Endodermal cell (in vitro differentiated cells): ENCODE measurements around the gene NSG1. TPM values are rescaled to one million over a fixed set of nuclear protein-coding genes. Genes with fewer than 3 reads are reported as not detected.

Experiments used
- DNase-seq: peaks from one replicate; pipeline ENCODE4 v3.0.0-alpha.2; 2017
- H3K27ac ChIP-seq: 2 replicates; pipeline ENCODE4 v1.5.1; 2013; ENCODE audit warnings: mild to moderate bottlenecking, low read depth, low read length, moderate library complexity
- H3K27me3 ChIP-seq: 2 replicates; pipeline ENCODE4 v1.6.1; 2013; ENCODE audit warnings: mild to moderate bottlenecking, low read length, moderate library complexity; ENCODE audit not compliant: insufficient read depth, control insufficient read depth, poor library complexity, severe bottlenecking
- H3K36me3 ChIP-seq: 2 replicates; pipeline ENCODE4 v1.7.0; 2013; ENCODE audit warnings: mild to moderate bottlenecking, low read length, moderate library complexity; ENCODE audit not compliant: control insufficient read depth, insufficient read depth
- H3K4me1 ChIP-seq: one replicate; pipeline ENCODE4 v1.7.0; 2013; ENCODE audit warnings: low read length; ENCODE audit not compliant: control insufficient read depth, insufficient read depth
- H3K4me3 ChIP-seq: 2 replicates; pipeline ENCODE4 v1.5.1; 2013; ENCODE audit warnings: mild to moderate bottlenecking, low read length, moderate library complexity
- H3K9ac ChIP-seq: 2 replicates; pipeline ENCODE4 v1.6.1; 2013; ENCODE audit warnings: mild to moderate bottlenecking, low read length, moderate library complexity; ENCODE audit not compliant: poor library complexity, severe bottlenecking; ENCODE audit errors: extremely low read depth
- H3K9me3 ChIP-seq: 2 replicates; pipeline ENCODE4 v1.6.1; 2013; ENCODE audit warnings: mild to moderate bottlenecking, low read length, moderate library complexity; ENCODE audit not compliant: control insufficient read depth
- H3K27ac Mint-ChIP-seq: 2 replicates; pipeline ENCODE4 v1.8.0; 2020; ENCODE audit warnings: mixed read lengths
- H3K27me3 Mint-ChIP-seq: 2 replicates; pipeline ENCODE4 v1.8.0; 2021; ENCODE audit warnings: mild to moderate bottlenecking, mixed read lengths; ENCODE audit not compliant: insufficient read depth
- H3K36me3 Mint-ChIP-seq: 2 replicates; pipeline ENCODE4 v1.8.0; 2020; ENCODE audit warnings: low read depth, mixed read lengths
- H3K4me1 Mint-ChIP-seq: 2 replicates; pipeline ENCODE4 v1.8.0; 2020; ENCODE audit warnings: mixed read lengths
- H3K4me3 Mint-ChIP-seq: 2 replicates; pipeline ENCODE4 v1.8.0; 2020; ENCODE audit warnings: mild to moderate bottlenecking, moderate library complexity, mixed read lengths
- H3K9me3 Mint-ChIP-seq: 2 replicates; pipeline ENCODE4 v1.8.0; 2020; ENCODE audit warnings: mild to moderate bottlenecking, mixed read lengths
- WGBS, 2 experiments: methylation state at CpG; one replicate each; pipeline versions ENCODE4 v1.1.5 to v1.1.7; 2013; ENCODE audit warnings: missing lambda C conversion rate in 2 of 2, mixed read lengths in 1 of 2; ENCODE audit not compliant: insufficient coverage in 1 of 2, insufficient read length in 1 of 2; 5-methylcytosine and 5-hydroxymethylcytosine counted together
- total RNA-seq, 2 donors: library from RNA; stranded (reverse); fragmentation: NEBNext Ultra II Directional in 1 of 2; extraction: Animal tissue kit (Norgen Biotek cat#: 25700) in 1 of 2; gene quantifications; 2 replicates in 1 of 2; 3 replicates in 1 of 2; pipeline ENCODE4 v1.2.1, GENCODE V29; 2021
- TF ChIP-seq, protein P1 (sequence below): fragments of 200-600 bp; sonication (generic); conservative IDR thresholded peaks from 2 replicates; pipeline ENCODE4 v1.5.0; 2021; ENCODE audit warnings: antibody characterized with exemption, mild to moderate bottlenecking

NSG1 gene
- total RNA-seq, 2 donors from 2014 or later: 1.8 to 6.0 TPM

DNA sequence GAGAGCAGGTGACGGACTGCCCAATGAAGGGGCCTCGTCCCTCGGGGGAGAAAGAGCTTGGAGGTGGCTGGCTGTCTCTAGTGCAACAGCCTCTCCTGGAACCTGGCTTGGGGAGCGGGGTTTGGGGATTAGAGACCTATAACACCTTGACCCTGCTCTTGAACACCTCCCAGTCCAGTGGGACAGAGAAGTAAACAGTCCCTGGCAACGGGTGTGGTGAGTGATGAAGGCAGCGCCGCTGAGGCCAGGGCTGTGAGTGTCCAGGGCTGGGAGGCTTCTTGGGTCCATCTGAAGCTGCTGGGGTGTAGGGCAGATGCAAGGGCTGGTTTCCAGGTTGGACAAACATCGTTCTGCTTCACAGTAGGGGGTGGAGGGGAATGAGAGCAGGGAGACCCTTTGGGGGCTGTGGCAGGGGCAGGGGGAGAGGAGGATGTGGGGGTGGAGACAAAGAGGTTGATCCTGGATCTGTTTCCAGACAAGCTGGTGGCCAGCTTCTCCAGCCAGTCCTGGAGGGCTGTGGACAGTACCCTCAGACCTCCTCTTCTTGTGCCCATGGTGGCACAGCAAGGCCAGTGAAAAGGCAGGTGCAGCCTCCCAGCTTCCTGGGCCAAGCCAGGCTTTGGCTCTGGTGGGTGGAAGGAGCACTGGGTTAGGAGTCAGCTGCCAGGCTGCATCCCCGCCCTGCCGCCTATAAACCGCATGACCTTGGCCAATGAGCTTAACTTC is 3.8 kb downstream of the NSG1 start:
- no peak for DNase-seq
- Histone ChIP-seq H3K9ac (no peak overlapping the region), H3K9me3 (no peaks in the 10 kb centered on the region), H3K36me3 (no peaks in the 10 kb centered on the region), H3K27ac (no peak overlapping the region), H3K27me3 (peaks cover 82% of the 10 kb centered on the region), H3K4me3 (no peak overlapping the region), H3K4me1 (peaks cover 3% of the 10 kb centered on the region)
- H3K36me3 Mint-ChIP-seq: no peaks in the 10 kb centered on the region
- H3K27me3 Mint-ChIP-seq: peaks cover 40% of the 10 kb centered on the region
- no peaks in the 10 kb centered on the region for H3K9me3 Mint-ChIP-seq
- no peak overlapping the region for H3K27ac Mint-ChIP-seq
- H3K4me3 Mint-ChIP-seq: no peak overlapping the region
- H3K4me1 Mint-ChIP-seq: peaks cover 2% of the 10 kb centered on the region
- TF ChIP-seq, protein P1, sequence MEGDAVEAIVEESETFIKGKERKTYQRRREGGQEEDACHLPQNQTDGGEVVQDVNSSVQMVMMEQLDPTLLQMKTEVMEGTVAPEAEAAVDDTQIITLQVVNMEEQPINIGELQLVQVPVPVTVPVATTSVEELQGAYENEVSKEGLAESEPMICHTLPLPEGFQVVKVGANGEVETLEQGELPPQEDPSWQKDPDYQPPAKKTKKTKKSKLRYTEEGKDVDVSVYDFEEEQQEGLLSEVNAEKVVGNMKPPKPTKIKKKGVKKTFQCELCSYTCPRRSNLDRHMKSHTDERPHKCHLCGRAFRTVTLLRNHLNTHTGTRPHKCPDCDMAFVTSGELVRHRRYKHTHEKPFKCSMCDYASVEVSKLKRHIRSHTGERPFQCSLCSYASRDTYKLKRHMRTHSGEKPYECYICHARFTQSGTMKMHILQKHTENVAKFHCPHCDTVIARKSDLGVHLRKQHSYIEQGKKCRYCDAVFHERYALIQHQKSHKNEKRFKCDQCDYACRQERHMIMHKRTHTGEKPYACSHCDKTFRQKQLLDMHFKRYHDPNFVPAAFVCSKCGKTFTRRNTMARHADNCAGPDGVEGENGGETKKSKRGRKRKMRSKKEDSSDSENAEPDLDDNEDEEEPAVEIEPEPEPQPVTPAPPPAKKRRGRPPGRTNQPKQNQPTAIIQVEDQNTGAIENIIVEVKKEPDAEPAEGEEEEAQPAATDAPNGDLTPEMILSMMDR: no peak
- WGBS, 2 experiments: 79 to 92% methylated on average over 4 to 11 of the region's 11 CpGs

DNA sequence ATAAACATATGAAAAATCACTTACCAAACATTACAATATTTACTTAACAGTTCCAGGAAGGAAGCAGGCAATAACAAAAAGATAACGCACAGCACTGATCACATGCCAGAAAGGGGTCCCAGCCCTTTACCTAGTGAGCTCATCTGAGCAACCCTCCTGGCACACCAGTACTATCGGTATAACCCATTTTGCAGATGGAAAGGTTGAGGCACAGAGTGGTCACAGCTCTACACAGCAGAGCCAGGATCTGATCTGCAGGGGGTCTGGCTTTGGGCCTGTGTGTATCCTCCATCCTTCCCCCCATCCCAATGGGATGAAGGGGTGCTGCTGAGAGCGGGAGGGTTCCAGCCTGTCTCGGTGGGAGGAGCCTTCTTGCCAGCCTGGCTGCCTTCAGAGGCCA is 5.0 kb downstream of the NSG1 start:
- no peak for DNase-seq
- Mint-ChIP-seq H3K9me3 (no peaks in the 10 kb centered on the region), H3K36me3 (no peaks in the 10 kb centered on the region), H3K27me3 (peaks cover 31% of the 10 kb centered on the region), H3K4me3 (no peak overlapping the region), H3K4me1 (no peaks in the 10 kb centered on the region), H3K27ac (no peak overlapping the region)
- 96 to 100% methylated on average over 2 to 4 of the region's 4 CpGs for WGBS, 2 experiments
- Histone ChIP-seq H3K9ac (no peak overlapping the region), H3K27me3 (peaks cover 70% of the 10 kb centered on the region), H3K4me3 (no peak overlapping the region), H3K9me3 (no peaks in the 10 kb centered on the region), H3K4me1 (no peaks in the 10 kb centered on the region), H3K36me3 (no peaks in the 10 kb centered on the region), H3K27ac (no peak overlapping the region)
- TF ChIP-seq, protein P1: no peak

DNA sequence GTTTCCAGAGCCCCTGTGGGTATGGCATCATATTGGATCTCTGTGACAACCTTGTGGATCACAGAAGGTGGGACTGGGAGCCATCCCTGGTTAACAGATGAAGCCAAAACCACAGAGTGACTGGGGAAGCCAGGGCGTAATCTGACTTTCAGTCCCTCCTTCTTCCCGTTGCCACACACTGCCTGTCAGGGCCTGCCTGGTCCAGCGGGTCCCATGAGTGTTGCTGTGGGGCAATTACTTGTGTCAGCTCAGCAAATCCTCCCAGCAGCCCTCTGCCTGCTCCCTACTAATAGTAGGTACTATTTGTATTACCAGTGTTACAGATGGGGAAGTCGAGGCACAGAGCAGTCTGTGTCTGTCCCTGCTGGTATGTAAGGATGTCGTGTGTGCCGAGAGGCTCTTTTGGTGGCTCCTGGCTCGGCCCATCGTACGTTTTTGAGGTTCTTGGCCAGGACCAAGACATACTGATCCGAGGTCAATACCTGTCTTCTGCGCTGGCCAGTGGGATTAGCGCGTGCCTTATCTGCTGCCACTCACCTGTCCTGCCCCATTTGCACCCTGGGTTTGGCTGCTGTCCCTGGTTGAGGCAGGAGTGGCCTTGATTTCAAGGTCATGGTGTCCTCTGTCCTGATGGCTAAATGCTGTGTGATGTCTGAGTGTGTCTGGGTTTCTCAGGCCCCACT is 5.7 kb downstream of the NSG1 start:
- Histone ChIP-seq H3K27me3 (peaks cover 62% of the 10 kb centered on the region), H3K9me3 (no peaks in the 10 kb centered on the region), H3K36me3 (no peaks in the 10 kb centered on the region), H3K9ac (no peak overlapping the region), H3K27ac (no peak overlapping the region), H3K4me1 (no peaks in the 10 kb centered on the region), H3K4me3 (no peak overlapping the region)
- H3K36me3 Mint-ChIP-seq: no peaks in the 10 kb centered on the region
- 85 to 89% methylated on average over 10 to 13 of the region's 13 CpGs for WGBS, 2 experiments
- no peaks in the 10 kb centered on the region for H3K4me1 Mint-ChIP-seq
- H3K27me3 Mint-ChIP-seq: peaks cover 29% of the 10 kb centered on the region
- no peak for DNase-seq
- H3K4me3 Mint-ChIP-seq: no peak overlapping the region
- TF ChIP-seq, protein P1: no peak
- no peaks in the 10 kb centered on the region for H3K9me3 Mint-ChIP-seq
- H3K27ac Mint-ChIP-seq: no peak overlapping the region
